ENCODE measurements around the gene ATP6V1F.

- TF ChIP-seq PKNOX1 (IDR thresholded peaks at IDR 0.05) (no peak), FOXK2 (IDR thresholded peaks at IDR 0.05) (no peak), SP1 (IDR thresholded peaks at IDR 0.05) (no peak), FOXM1 (IDR thresholded peaks at IDR 0.05; ENCODE audit: borderline replicate concordance) (no peak), ARNT (IDR thresholded peaks at IDR 0.05) (no peak)
Observed at GRCh38 chr7:128883622-128884448, 21.2 kb downstream of the ATP6V1F start.
